GM12872 (cell line): Measurements from ENCODE around the gene MSANTD3.

Source experiments
- TF ChIP-seq, protein P1 (sequence below): IDR thresholded peaks from 3 replicates; pipeline ENCODE4 v1.5.1; 2011; ENCODE audit warnings: low read depth, mild to moderate bottlenecking, low read length, moderate library complexity; ENCODE audit not compliant: insufficient read depth

The MSANTD3 gene

DNA sequence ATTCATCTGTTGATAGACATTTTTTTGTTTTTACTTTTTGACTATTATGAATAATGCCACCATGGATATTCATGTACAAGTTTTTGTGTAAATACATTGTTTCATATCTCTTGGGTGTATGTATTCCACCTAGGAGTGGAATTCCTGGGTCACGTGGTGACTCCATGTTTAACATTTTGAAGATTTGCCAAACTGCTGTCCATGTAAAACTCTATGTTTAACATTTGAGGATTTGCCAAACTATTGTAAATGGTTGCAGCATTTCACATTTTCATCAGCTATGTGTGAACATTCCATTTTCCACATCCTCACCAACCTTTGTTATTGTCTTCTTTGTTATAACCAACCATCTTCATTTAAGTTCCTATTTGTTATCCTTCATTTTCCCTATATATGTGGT, 58.3 kb downstream of the MSANTD3 start:
- TF ChIP-seq, protein P1, sequence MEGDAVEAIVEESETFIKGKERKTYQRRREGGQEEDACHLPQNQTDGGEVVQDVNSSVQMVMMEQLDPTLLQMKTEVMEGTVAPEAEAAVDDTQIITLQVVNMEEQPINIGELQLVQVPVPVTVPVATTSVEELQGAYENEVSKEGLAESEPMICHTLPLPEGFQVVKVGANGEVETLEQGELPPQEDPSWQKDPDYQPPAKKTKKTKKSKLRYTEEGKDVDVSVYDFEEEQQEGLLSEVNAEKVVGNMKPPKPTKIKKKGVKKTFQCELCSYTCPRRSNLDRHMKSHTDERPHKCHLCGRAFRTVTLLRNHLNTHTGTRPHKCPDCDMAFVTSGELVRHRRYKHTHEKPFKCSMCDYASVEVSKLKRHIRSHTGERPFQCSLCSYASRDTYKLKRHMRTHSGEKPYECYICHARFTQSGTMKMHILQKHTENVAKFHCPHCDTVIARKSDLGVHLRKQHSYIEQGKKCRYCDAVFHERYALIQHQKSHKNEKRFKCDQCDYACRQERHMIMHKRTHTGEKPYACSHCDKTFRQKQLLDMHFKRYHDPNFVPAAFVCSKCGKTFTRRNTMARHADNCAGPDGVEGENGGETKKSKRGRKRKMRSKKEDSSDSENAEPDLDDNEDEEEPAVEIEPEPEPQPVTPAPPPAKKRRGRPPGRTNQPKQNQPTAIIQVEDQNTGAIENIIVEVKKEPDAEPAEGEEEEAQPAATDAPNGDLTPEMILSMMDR: no peak

DNA sequence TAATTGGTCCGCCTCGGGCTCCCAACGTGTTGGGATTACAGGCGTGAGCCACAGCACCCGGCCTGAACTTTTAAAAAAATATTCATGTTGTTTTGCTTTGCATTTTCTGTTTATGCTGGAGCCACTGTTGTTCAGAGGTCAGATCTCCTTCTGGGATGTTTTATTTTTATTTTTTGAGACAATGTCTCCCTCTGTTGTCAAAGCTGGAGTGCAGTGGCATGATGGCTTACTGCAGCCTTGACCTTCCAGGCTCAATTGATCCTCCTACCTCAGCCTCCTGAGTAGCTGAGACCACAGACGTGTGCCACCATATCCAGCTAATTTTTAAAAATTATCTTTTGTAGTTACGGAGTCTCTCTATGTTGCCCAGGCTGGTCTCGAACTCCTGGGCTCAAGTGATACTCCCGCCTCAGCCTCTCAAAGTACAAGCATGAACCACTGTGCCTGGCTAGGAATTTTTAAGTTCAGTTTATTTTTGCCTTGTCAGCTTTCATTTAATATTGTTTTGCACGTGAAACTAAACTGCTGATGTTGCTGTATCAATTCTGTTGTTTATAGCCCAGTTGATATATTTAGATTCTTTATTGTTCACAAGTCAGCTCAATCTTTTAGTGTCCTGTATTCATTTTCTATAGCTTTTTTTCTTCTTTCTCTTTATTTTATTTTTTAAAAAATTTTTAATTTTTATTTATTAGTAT, 59.7 kb downstream of the MSANTD3 start:
- TF ChIP-seq, protein P1: no peak

GRCh38 chr9:100488177-100488576, 61.2 kb downstream of the MSANTD3 start:
- TF ChIP-seq, protein P1: no peak

DNA sequence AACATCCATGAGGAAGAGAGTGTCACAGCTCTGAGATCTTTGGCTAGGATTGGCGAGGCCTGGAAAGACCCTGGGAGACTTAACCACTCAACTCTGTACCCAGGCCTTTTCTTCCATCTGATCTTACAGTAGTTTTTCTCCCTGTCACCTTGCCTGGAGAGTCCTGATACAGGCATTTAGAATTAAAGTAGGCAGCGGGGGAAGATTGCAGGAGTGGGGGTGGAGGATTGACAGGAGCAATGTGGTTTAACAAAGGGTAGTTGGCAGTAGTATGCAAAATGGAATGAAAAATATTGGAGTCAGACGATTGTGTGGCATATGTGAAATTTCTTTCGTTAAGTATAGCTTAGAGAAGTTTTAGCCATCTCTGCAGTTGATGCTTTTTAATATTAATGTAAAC, 62.9 kb downstream of the MSANTD3 start:
- TF ChIP-seq, protein P1: no peak

DNA sequence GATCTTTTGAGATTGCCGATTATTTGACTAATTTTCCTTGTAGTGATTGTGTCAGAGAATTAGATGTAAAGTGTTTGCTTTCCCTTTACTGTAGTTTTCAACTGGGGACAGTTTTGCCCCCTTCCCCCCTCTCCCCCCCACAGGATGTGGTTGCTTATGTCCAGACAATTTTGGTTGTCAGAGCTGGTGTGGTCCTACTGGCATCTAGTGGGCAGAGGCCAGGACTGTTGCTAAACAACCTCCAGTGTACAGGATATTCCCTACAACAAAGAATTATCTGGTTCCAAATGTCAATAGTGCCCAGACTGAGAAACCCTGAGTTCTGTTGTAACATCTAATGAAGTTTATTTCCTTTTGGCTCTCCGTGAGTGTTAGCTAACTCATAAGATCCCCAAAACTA, 66.0 kb downstream of the MSANTD3 start:
- TF ChIP-seq, protein P1: 0 out of 3 replicates have a peak, but pooled peaks have one; percentile 6

GRCh38 chr9:100498592-100498991, 71.6 kb downstream of the MSANTD3 start:
- TF ChIP-seq, protein P1: no peak

GRCh38 chr9:100499460-100499859, 72.5 kb downstream of the MSANTD3 start:
- TF ChIP-seq, protein P1: no peak
